ENCODE data around the gene CCM2L. TPM values are rescaled to one million over a fixed set of nuclear protein-coding genes. Genes with fewer than 3 reads are reported as not detected.
A peak's percentile ranks its signal among the peaks of the same experiment; 100 is the strongest.

The CCM2L gene
- total RNA-seq, 2 donors from 2014 or later = not detected

DNA sequence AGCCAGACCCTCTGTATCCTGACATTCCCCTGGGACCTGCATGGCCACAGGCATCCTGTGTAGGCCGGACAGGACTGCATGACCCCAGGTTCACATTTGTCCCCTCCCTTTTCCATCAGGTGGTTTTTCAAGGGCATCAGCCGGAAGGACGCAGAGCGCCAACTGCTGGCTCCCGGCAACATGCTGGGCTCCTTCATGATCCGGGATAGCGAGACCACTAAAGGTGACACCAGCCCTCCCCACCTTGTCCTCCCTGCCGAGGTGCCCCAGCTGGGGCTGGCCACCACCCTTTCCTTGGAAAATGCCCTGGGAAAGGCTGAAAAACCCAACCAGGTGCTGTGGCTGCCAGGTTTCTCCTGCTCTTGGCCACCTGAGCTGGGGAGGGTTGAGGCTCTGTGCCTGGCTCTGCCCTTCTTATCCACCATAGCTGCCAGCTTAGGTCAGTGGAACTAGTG, 69.4 kb downstream of the CCM2L start:
- Mint-ChIP-seq H3K36me3 (ENCODE audit: low read depth) (peaks cover 3% of the 10 kb centered on the region), H3K27me3 (peaks cover 74% of the 10 kb centered on the region), H3K4me1 (peaks cover 2% of the 10 kb centered on the region), H3K4me3 (no peak overlapping the region), H3K27ac (no peak overlapping the region)
- no peak for ATAC-seq
- H3K9me3 ChIP-seq (ENCODE audit: control insufficient read depth, low read length, poor library complexity, severe bottlenecking) = no peaks in the 10 kb centered on the region
- no peak for DNase-seq

DNA sequence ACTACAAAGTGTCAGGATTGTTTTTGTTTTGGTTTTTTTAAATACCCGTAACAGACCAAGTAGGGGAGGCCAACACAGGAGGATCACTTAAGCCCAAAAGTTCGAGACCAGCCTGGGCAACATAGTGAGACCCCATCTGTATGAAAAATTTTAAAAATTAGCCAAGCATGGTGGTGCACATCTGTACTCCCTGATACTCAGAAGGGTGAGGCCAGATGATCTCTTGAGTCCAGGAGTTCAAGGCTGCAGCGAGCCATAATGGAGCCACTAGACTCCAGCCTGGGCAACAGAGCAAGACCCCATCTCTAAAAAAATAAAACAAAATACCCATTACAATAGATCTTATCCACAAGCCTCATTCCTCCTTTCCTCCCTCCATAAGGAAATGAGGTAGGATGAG, 70.5 kb downstream of the CCM2L start:
- no peak for DNase-seq
- peak overlapping the region; percentile 19 for H3K4me3 Mint-ChIP-seq
- H3K9me3 ChIP-seq (ENCODE audit: control insufficient read depth, low read length, poor library complexity, severe bottlenecking) = no peaks in the 10 kb centered on the region
- H3K27ac Mint-ChIP-seq = no peak overlapping the region
- H3K4me1 Mint-ChIP-seq = peaks cover 2% of the 10 kb centered on the region
- peaks cover 70% of the 10 kb centered on the region for H3K27me3 Mint-ChIP-seq
- no peak for ATAC-seq
- H3K36me3 Mint-ChIP-seq (ENCODE audit: low read depth) = peaks cover 3% of the 10 kb centered on the region

Other genes with a start within 250 kb of the CCM2L start
- not detected for gene MYLK2, start 191.1 kb upstream of the CCM2L start, total RNA-seq
- not detected for gene FOXS1, start 164.8 kb upstream of the CCM2L start, total RNA-seq
- gene DUSP15, start 139.9 kb upstream of the CCM2L start, total RNA-seq = not detected
- not detected for gene TTLL9, start 139.8 kb upstream of the CCM2L start, total RNA-seq
- 1 to 10 TPM; 7.2 to 9.0 TPM for gene PDRG1, start 58.4 kb upstream of the CCM2L start, total RNA-seq
- not detected for gene XKR7, start 42.3 kb upstream of the CCM2L start, total RNA-seq
- gene HCK, start 41.8 kb downstream of the CCM2L start, total RNA-seq = 1 to 10 TPM; 1.3 to 7.5 TPM
- 10 to 100 TPM; 41.2 to 42.4 TPM for gene TM9SF4, start 99.3 kb downstream of the CCM2L start, total RNA-seq
- 10 to 100 TPM; 14.9 to 18.9 TPM for gene PLAGL2, start 197.3 kb downstream of the CCM2L start, total RNA-seq
- 10 to 100 TPM; 11.1 to 13.6 TPM for gene POFUT1, start 197.4 kb downstream of the CCM2L start, total RNA-seq